GM12874 (cell line): ENCODE results near the gene SMC3.

Source experiments
- CTCF ChIP-seq: IDR thresholded peaks from 2 replicates; pipeline ENCODE4 v1.5.1; 2011; ENCODE audit warnings: low read depth, mild to moderate bottlenecking, control low read depth, low read length, moderate library complexity; ENCODE audit not compliant: insufficient read depth

Gene SMC3

GRCh38 chr10:110528224-110528996 lies 39.1 kb upstream of the SMC3 start:
- no peak for TF ChIP-seq CTCF

DNA sequence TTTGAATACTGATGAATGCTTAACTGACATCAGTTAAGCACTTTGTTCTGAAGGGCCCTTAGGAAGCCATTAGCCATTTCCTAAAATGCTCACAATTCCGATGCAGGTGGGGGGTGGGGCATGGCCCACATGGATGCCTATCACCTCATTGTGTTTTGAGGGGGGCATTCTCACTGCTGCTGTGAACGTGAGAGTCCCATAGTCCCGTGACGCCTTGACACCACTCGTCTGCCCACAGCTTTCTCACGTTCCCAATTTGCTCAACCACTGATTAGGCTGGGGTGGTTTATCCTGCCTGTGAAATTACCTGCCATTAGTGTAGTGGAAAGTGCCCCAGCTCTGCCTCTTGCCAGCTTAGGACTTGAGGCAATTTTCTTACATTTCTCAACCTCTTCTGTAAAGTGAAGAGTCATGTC lies 37.9 kb upstream of the SMC3 start:
- no peak for TF ChIP-seq CTCF

DNA sequence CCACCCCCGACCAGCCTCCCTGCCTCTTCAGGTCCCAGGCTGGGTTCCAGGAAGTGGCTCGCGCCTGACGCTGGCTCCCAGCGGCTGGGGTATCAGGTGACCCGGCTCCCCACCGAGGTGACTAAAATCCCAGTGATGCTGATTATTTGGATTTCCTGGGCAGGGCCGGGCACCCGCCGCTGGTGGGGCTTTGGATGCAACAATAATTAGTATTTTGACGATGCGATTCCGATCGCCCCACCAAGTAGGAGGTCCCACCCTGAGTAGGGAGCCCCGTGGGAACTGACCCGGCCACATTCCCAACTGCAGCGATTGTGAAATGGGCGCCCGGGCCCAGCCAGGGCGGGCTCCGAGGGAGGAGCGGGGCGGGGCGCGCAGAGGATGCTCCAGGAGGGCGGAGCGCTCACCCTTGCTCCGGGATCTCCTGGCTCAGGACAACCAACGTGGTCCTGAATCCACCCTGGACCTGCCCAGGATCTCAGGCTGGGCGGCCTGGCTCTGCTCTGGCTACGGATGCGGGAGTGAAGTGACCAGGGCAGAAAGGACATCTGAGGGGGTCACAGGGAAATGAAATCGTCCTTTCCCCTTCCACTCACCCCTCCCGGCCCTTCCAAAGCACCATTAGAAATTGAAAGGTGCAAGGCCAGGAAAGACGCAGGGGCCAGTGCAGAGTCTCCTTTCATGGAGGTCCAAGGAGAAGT lies 37.2 kb upstream of the SMC3 start:
- TF ChIP-seq CTCF = no peak

- TF ChIP-seq CTCF = no peak
Measured at GRCh38 chr10:110531687-110532086, 35.8 kb upstream of the SMC3 start.

- no peak for TF ChIP-seq CTCF
Measured at GRCh38 chr10:110533149-110533548, 34.3 kb upstream of the SMC3 start.

DNA sequence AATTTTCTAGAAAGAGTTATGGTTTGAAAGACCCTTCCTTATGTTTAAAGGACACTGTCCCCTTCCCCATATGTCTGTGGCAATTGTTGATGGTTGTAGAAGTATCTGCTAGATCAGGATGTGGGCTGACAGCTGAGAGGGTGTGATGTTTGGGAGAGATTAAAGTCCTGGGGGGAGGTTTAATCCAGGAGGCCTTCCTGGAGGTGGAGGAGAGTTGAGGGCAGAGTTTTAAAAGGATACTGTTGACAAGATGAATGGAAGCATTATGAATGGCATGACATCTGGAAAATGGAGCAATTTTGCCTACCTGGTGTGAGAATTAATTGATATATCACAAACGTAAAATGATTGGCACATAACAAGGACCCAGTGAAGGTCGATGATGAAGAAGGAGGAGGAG lies 32.9 kb upstream of the SMC3 start:
- TF ChIP-seq CTCF = no peak

GRCh38 chr10:110535958-110536891 lies 31.3 kb upstream of the SMC3 start:
- peak; percentile 25; the same call in 1 of the 2 replicates for TF ChIP-seq CTCF
